HEK293T (cell line): Measurements from ENCODE around the gene LRRC4C.

ENCODE experiments used
- CTCF ChIA-PET: fragments of 350-600 bp; formaldehyde crosslinking; extraction: SDS; loops from one replicate; lab custom pipeline; 2021; ENCODE audit warnings: antibody characterized with exemption, inconsistent platforms; lab: Yijun Ruan, JAX
- POLR2A ChIA-PET: fragments of 350-600 bp; formaldehyde crosslinking; extraction: SDS; loops from one replicate; lab custom pipeline; 2020; ENCODE audit warnings: antibody characterized with exemption, inconsistent platforms; lab: Yijun Ruan, JAX
- DNase-seq: peaks from one replicate; pipeline ENCODE4 v3.0.0; 2012; ENCODE audit warnings: mixed read lengths; ENCODE audit errors: extremely low spot score
- ARNT ChIP-seq: fragments of 450-650 bp; IDR thresholded peaks from 2 replicates; pipeline ENCODE4 v1.6.1; 2017; ENCODE audit warnings: mild to moderate bottlenecking
- BHLHE40 ChIP-seq: fragments of 450-650 bp; IDR thresholded peaks from 2 replicates; pipeline ENCODE4 v1.6.1; 2016; ENCODE audit warnings: mild to moderate bottlenecking, moderate library complexity, borderline replicate concordance
- CTBP1 ChIP-seq: fragments of 450-650 bp; IDR thresholded peaks from 2 replicates; pipeline ENCODE4 v1.6.1; 2016; ENCODE audit warnings: borderline replicate concordance
- ELF4 ChIP-seq: fragments of 450-650 bp; IDR thresholded peaks from 2 replicates; pipeline ENCODE4 v1.6.1; 2017; ENCODE audit warnings: antibody characterized with exemption
- FOXA1 ChIP-seq: fragments of 450-650 bp; IDR thresholded peaks from 2 replicates; pipeline ENCODE4 v1.6.1; 2016; ENCODE audit warnings: mild to moderate bottlenecking
- FOXK2 ChIP-seq: fragments of 450-650 bp; IDR thresholded peaks from 2 replicates; pipeline ENCODE4 v1.6.1; 2016; ENCODE audit warnings: mild to moderate bottlenecking
- FOXM1 ChIP-seq: fragments of 450-650 bp; IDR thresholded peaks from 2 replicates; pipeline ENCODE4 v1.6.1; 2017; ENCODE audit warnings: mild to moderate bottlenecking, borderline replicate concordance
- HDGF ChIP-seq: fragments of 450-650 bp; IDR thresholded peaks from 2 replicates; pipeline ENCODE4 v1.6.1; 2017; ENCODE audit warnings: antibody characterized with exemption, borderline replicate concordance
- L3MBTL2 ChIP-seq: fragments of 450-650 bp; conservative IDR thresholded peaks from 2 replicates; pipeline ENCODE4 v1.6.1; 2016; ENCODE audit warnings: mild to moderate bottlenecking
- LEF1 ChIP-seq: fragments of 450-650 bp; IDR thresholded peaks from 2 replicates; pipeline ENCODE4 v1.6.1; 2017; ENCODE audit warnings: mild to moderate bottlenecking, borderline replicate concordance
- NFRKB ChIP-seq: fragments of 450-650 bp; IDR thresholded peaks from 2 replicates; pipeline ENCODE4 v1.6.1; 2016; ENCODE audit warnings: mild to moderate bottlenecking, moderate library complexity
- SP1 ChIP-seq: fragments of 450-650 bp; IDR thresholded peaks from 2 replicates; pipeline ENCODE4 v1.6.1; 2017
- SUZ12 ChIP-seq: fragments of 450-650 bp; IDR thresholded peaks from 2 replicates; pipeline ENCODE4 v1.6.1; 2016; ENCODE audit warnings: mild to moderate bottlenecking
- TARDBP ChIP-seq: fragments of 450-650 bp; IDR thresholded peaks from 2 replicates; pipeline ENCODE4 v1.6.1; 2016
- ZNF384 ChIP-seq: fragments of 450-650 bp; IDR thresholded peaks from 2 replicates; pipeline ENCODE4 v1.6.1; 2016
- TF ChIP-seq, protein P1 (sequence below): fragments of 450-650 bp; IDR thresholded peaks from 2 replicates; pipeline ENCODE4 v1.6.1; 2016

LRRC4C gene

GRCh38 chr11:40688369-40688768, 771.1 kb downstream of the LRRC4C start:
- no peak for DNase-seq
- TF ChIP-seq TARDBP (no peak), FOXK2 (no peak), FOXA1 (no peak), LEF1 (no peak), CTBP1 (no peak), ZNF384 (no peak), ELF4 (no peak), SUZ12 (no peak), FOXM1 (no peak), HDGF (no peak), ARNT (no peak), L3MBTL2 (no peak), NFRKB (no peak), BHLHE40 (no peak), SP1 (no peak)
- TF ChIP-seq, protein P1, sequence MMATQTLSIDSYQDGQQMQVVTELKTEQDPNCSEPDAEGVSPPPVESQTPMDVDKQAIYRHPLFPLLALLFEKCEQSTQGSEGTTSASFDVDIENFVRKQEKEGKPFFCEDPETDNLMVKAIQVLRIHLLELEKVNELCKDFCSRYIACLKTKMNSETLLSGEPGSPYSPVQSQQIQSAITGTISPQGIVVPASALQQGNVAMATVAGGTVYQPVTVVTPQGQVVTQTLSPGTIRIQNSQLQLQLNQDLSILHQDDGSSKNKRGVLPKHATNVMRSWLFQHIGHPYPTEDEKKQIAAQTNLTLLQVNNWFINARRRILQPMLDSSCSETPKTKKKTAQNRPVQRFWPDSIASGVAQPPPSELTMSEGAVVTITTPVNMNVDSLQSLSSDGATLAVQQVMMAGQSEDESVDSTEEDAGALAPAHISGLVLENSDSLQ, result no peak
- ChIA-PET POLR2A (no interaction called here), CTCF (no interaction called here)

DNA sequence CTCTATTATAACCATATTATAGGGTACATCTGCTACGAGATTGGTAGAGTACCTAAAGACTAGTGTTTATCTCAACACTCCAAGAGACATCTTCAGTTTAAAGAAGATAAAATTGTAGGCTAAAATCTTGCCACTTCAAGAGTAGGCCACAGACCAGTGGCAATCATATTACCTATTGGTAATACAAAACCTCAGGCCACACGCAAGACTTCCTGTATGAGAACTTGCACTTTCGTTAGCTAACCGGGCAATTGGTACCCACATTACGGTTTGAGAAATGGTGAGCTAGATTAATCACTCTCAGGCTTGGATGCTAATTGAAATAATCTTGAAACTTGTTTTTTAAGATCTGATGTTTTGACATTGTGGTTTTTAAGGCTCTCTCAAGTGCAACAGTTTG, 772.7 kb downstream of the LRRC4C start:
- ChIA-PET CTCF (no interaction called here), POLR2A (no interaction called here)
- no peak for DNase-seq
- TF ChIP-seq FOXM1 (no peak), FOXK2 (no peak), FOXA1 (no peak), TARDBP (no peak), ARNT (no peak)

- CTCF ChIA-PET, result no interaction called here
- TF ChIP-seq BHLHE40 (no peak), NFRKB (no peak), HDGF (no peak), ARNT (no peak), ELF4 (no peak), SUZ12 (no peak), CTBP1 (no peak), LEF1 (no peak), FOXM1 (no peak), SP1 (no peak), ZNF384 (no peak), FOXA1 (no peak), TARDBP (no peak)
- TF ChIP-seq, protein P1, result no peak
- DNase-seq, result no peak
- POLR2A ChIA-PET, result no interaction called here
Observed at GRCh38 chr11:40683010-40683409, 776.4 kb downstream of the LRRC4C start.

DNA sequence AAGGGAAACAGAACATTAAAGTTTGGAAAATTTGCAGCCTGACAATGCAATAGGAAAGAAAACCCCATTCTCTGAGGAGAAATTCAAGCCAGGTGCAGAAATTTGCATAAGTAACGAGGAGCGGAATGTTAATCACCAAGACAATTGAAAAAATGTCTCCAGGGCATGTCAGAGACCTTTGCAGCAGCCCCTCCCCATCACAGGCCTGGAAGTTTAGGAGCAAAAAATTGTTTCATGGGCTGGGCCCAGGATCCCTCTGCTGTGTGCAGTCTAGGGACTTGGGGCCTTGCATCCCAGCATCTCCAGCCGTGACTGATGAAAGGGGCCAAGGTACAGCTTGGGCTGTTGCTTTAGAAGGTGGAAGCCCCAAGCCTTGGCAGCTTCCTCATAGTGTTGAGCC, 780.2 kb downstream of the LRRC4C start:
- CTCF ChIA-PET, result no interaction called here
- POLR2A ChIA-PET, result no interaction called here

GRCh38 chr11:40647295-40647694, 812.2 kb downstream of the LRRC4C start:
- POLR2A ChIA-PET, result no interaction called here
- DNase-seq, result no peak
- CTCF ChIA-PET, result no interaction called here
- TF ChIP-seq ZNF384 (no peak), FOXA1 (no peak), ELF4 (no peak), CTBP1 (no peak), FOXK2 (no peak), NFRKB (no peak), L3MBTL2 (no peak), LEF1 (no peak), FOXM1 (no peak), SUZ12 (no peak), HDGF (no peak), BHLHE40 (no peak), TARDBP (no peak), SP1 (no peak), ARNT (no peak)
- TF ChIP-seq, protein P1, result no peak

More for the DNA sequence above, 780.2 kb downstream of the LRRC4C start:
- no peak for DNase-seq
- TF ChIP-seq BHLHE40 (no peak), FOXM1 (no peak), HDGF (no peak), ZNF384 (no peak), ARNT (no peak), FOXK2 (no peak), SP1 (no peak), NFRKB (no peak), FOXA1 (no peak), L3MBTL2 (no peak), TARDBP (no peak), SUZ12 (no peak), ELF4 (no peak), CTBP1 (no peak), LEF1 (no peak)
- TF ChIP-seq, protein P1, result no peak

- POLR2A ChIA-PET, result no interaction called here
- no peak for DNase-seq
- CTCF ChIA-PET, result no interaction called here
- TF ChIP-seq, protein P1, result no peak
Observed at GRCh38 chr11:40642284-40642683, 817.2 kb downstream of the LRRC4C start.
